Measurements from ENCODE around the gene OGDH.
"Not testable (repeated sequence)": the region's sequence is repeated elsewhere in the genome, so short reads cannot be mapped to it uniquely, and the experiment has no call there.

Gene OGDH

DNA sequence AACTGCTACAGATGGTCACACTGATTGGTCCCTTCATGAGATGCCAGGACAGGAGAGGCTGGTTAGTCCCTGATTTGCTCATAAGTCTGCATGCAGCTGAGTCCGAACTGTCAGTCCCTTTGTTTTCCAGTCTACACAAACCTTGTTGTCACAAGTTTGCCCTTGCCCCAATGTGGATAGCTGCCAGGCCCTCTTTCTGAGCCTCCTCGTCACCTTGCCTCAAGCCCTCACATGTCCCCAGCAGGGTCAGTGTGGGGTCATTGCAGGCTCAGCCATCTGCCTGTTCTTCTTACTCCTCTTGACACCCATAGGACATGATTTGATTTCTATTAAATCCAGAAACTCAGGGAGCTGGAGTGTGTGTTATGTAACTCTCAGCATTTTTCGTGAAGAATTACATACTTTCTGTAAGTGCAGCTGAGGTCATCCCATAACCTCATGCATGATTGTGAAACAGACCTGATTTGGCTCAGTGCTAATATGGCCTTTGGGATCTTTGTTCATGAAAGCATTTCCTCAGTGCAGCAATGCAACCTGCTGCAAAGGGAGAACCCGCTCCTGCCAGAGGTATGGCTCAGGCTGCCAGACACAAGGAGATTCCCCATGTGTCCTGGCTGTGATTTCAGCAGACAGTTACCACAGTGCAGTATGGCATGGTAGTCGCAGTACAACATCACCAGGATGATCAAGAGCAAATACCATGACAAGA, 72.2 kb downstream of the OGDH start:
- FAIRE-seq = no peak

DNA sequence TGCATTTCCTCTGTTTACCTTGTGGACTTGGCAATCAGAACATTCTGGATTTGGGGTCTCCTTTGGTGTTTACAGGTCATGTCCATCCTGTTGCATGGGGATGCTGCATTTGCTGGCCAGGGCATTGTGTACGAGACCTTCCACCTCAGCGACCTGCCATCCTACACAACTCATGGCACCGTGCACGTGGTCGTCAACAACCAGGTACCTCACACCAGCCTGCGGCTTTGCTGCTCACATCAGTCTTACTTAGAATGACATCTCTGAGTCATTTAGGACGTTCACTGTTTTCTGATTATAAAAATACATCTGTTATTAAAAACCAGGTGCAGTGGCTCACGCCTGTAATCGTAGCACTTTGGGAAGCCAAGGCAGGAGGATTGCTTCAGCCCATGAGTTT, 75.2 kb downstream of the OGDH start:
- no peak for FAIRE-seq

- no peak for FAIRE-seq
Observed at GRCh38 chr7:44685723-44686122, 79.3 kb downstream of the OGDH start.

- no peak for FAIRE-seq
Observed at GRCh38 chr7:44689427-44689826, 83.0 kb downstream of the OGDH start.

DNA sequence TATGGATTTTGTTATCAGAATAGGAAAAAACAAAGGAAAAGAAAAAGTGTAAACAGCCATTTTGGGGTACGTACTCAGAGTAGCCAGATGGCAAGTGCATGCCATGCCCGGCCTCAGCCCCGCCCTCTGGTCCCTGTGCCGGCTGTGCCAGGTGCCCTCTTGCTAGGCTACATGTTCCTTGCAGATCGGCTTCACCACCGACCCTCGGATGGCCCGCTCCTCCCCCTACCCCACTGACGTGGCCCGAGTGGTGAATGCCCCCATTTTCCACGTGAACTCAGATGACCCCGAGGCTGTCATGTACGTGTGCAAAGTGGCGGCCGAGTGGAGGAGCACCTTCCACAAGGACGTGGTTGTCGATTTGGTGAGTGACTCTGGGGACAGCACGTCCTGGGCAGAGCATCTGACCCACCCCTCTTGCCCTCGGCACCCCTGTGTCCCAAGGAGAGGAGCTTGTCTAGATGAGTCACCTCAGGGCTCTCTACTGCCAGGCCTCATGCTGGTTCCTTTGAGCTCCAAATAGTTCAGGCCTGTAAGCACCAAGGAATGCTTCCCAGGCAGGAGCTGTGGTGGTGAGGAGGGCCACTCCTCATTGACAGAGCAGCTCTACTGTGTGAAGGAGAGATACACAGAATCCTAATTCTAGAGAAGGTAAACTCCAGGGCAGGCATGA, 87.3 kb downstream of the OGDH start:
- no peak for FAIRE-seq

DNA sequence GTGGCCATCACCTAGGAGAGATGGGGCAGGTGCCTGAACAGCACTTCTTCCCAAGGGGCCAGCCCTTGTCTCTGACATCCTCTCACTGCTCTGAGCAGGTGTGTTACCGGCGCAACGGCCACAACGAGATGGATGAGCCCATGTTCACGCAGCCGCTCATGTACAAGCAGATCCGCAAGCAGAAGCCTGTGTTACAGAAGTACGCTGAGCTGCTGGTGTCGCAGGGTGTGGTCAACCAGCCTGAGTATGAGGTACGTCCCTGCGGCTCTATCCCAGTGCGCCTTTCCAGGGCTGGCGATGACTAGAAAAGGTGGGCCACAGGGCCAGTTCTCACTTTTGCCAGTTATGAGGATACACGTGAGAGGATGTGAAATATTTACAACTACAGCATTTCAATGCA, 87.9 kb downstream of the OGDH start:
- FAIRE-seq = no peak

- FAIRE-seq = no peak
Observed at GRCh38 chr7:44694766-44695165, 88.3 kb downstream of the OGDH start.

GRCh38 chr7:44695756-44696155, 89.3 kb downstream of the OGDH start:
- no peak for FAIRE-seq

DNA sequence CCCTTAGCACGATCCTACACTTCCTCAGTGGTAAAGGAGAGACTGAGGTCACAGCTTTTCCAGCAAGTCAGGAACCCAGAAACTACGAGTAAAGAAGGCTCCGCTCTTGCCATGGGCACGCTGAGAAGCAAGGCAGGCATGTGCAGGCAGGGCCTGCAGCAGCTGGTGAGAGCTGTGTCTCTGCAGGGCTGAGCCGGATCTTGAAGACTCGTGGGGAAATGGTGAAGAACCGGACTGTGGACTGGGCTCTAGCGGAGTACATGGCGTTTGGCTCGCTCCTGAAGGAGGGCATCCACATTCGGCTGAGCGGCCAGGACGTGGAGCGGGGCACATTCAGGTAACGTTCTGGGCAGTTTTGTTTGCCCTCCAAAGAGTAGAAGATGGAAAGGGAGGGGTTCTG, 90.3 kb downstream of the OGDH start:
- no peak for FAIRE-seq

DNA sequence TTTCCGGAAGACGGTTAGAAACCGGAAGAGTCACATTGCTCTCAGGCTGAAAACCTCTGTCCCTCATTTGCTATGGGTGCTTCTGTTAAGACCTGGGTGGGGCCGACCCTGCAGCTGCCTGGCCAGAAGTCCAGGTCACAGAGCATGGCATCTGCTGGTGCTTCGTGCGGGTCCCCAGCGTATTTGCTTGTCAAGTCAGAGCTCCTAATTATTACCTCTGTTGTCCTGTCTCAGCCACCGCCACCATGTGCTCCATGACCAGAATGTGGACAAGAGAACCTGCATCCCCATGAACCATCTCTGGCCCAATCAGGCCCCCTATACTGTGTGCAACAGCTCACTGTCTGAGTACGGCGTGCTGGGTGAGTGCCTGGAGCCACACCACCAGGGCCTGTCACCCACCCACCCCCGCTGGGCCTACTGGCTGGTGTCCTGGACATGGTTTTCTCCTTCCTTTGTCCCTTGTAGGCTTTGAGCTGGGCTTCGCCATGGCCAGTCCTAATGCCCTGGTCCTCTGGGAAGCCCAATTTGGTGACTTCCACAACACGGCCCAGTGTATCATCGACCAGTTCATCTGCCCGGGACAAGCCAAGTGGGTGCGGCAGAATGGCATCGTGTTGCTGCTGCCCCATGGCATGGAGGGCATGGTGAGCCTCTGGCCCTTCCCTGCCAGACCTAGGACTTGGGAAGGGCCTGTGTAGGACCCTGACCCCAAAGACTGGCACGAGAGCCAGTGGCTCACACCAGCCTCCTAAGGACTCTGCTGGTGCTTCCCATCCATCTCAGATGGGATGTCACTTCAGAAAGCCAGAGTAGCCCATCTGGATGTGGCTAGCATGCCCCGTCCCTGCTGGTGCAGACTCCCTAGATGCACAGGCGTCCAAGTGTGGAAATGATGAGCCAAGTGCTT, 91.0 kb downstream of the OGDH start:
- FAIRE-seq = no peak

- no peak for FAIRE-seq
Observed at GRCh38 chr7:44698046-44698580, 91.7 kb downstream of the OGDH start.

DNA sequence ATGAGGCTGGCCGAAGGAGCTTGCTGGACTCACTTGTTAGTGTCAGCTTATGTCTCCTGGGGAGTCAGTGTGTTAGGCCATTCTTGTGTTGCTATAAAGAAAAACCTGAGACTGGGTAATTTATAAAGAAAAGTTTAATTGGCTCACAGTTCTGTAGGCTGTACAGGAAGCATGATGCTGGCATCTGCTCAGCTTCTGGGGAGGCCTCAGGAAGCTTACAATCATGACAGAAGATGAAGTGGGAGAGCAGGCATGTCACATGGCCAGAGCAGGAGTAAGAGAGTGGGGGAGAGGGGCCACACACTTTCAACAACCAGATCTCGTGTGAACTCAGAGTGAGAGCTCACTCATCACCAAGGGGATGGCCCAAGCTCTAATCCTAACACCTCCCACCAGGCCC, 93.2 kb downstream of the OGDH start:
- not testable (repeated sequence) for FAIRE-seq

GRCh38 chr7:44700322-44700721, 93.9 kb downstream of the OGDH start:
- no peak for FAIRE-seq

DNA sequence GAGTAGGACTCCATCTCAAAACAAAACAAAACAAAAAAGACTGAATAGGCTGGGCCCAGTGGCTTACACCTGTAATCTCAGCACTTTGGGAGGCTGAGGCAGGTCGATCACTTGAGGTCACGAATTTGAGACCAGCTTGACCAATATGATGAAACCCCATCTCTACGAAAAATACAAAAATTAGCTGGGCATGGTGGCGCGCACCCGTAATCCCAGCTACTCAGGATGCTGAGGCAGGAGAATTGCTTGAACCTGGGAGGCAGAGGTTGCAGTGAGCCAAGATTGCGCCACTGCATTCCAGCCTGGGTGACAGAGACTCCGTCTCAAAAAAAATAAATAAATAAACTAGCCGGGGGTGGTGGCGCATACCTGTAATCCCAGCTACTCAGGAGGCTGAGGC, 97.0 kb downstream of the OGDH start:
- FAIRE-seq = not testable (repeated sequence)

DNA sequence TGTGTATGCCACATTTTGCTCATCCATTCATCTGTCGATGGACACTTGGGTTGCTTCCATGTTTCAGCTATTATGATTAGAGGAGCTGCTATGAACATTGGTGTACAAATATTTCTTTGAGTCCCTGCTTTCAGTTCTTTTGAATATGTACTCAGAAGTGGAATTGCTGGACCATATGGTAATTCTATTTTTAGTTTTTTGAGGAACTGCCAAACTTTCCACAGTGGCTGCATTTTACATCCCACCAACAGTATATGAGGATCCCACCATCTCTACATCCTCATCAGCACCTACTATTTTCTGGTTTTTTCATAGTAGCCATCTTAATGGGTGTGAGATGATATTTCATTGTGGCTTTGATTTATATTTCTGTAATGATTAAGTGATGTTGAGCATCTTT, 97.5 kb downstream of the OGDH start:
- no peak for FAIRE-seq

DNA sequence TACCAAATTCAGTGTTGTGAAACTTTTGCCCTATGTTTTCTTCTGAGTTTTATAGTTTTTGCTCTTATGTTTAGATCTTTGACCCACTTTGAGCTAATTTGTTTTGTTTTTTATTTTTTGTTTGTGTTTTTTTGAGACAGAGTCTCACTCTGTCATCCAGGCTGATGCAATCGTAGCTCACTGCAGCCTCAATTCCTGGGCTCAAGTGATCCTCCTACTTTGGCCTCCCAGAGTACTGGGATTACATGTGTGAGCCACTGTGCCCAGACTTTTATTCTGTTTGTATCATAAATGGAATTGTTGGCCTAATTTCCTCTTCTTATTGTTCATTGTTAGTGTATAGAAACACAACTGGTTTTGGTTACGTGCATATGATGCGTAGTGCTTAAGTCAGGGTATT, 99.0 kb downstream of the OGDH start:
- no peak for FAIRE-seq

- no peak for FAIRE-seq
Observed at GRCh38 chr7:44706788-44707557, 100.5 kb downstream of the OGDH start.

- no peak for FAIRE-seq
Observed at GRCh38 chr7:44707558-44708230, 101.3 kb downstream of the OGDH start.

DNA sequence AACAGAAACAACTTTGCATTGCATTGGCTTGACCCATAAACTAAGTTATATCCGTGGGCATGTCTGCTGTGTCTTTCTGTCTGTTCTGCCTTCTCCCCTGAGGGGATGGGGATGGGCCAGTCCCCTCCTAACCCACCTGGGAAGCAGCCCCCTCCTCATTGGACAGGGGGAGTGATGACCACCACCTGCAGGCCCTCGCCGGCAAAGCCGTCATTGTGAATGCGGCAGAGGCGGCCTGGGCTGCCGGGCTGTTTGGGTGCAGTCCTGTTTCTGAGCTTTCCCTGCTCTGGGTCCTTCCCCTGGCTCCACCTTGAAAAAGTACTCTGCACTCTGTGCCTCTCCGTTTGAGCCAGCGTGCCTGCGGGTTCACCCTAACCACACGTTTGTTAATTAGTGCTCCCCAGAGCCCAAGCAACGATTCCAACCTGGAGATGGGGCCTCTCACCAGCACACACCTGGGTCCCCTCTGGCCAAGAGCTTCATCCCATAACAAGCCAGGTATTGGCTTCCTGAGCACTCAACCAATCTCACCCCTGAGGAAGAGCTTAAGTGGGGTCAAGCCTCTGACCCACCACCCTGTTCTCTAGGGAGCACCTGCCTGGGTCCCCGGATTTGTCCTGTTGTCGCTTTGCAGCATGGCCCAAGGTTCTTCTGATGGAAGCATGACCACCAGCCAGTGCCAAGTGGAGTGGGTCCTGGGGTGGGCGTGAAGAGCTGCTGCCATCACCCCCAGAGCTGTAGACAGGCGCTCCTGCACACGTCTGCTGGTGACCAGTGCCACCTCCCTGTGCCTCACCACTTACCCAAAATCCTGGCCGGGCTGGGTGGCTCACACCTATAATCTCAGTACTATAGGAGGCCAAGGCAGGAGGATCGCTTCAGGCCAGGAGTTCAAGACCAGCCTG, 102.8 kb downstream of the OGDH start:
- FAIRE-seq = no peak

DNA sequence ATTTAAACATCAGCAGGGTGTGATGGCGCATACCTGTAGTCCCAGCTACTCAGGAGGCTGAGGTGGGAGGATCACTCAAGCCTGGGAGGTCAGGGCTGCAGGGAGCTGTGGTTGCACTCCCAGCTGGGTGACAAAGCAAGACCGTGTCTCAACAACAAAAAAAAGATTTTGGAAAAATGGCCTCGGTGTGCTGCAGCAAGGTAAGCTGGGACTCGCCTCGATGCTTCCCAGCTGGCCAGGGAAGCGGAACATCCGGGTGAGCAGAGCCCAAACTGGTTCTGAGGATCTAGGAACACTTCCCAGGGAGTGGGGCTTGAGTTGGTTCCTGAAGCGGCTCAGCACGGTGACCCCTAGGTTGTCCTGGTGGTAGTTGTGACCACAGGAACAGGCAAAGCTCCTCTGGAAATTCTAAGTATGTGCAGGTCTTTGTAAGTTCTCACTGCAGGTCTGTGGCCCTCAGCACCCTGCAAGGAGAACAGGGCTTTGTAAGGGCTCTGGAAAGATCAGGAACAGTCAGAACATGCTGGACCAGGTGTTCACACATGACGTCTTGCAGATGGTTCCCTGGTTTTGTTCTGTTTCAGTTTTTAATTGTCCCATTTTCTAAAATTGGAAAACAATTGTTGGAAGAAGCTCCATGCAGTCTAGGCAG, 103.6 kb downstream of the OGDH start:
- FAIRE-seq = no peak
